Measurements from ENCODE around the gene TTC21B.

DNA sequence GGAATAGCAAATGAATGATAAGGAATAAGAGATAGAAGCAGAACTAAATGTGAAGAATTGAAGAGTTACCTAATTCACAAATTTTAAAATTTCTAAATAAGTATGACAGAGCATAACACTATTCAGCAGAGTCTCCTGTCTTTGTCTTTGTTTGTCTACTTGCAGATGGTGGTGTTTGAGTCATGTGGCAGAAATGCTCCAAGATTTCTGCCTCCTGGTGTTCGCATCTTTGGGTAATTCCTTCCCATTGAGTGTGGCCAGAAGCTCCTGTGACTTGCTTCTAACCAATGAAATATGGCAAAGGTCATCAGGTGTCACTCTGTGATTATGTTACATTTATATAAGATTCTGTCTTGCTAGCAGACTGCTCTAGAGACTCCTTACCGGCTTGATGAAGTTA, 114.0 kb downstream of the TTC21B start:
- TF ChIP-seq, protein P1, sequence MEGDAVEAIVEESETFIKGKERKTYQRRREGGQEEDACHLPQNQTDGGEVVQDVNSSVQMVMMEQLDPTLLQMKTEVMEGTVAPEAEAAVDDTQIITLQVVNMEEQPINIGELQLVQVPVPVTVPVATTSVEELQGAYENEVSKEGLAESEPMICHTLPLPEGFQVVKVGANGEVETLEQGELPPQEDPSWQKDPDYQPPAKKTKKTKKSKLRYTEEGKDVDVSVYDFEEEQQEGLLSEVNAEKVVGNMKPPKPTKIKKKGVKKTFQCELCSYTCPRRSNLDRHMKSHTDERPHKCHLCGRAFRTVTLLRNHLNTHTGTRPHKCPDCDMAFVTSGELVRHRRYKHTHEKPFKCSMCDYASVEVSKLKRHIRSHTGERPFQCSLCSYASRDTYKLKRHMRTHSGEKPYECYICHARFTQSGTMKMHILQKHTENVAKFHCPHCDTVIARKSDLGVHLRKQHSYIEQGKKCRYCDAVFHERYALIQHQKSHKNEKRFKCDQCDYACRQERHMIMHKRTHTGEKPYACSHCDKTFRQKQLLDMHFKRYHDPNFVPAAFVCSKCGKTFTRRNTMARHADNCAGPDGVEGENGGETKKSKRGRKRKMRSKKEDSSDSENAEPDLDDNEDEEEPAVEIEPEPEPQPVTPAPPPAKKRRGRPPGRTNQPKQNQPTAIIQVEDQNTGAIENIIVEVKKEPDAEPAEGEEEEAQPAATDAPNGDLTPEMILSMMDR (IDR thresholded peaks at IDR 0.05) = no peak
- TF ChIP-seq POLR2A (IDR thresholded peaks at IDR 0.05) = no peak

All from vagina (tissue), 2 donors.